ENCODE results near the gene OSBPL7. TPM values are rescaled to one million over a fixed set of nuclear protein-coding genes. Genes with fewer than 3 reads are reported as not detected.

OSBPL7 gene
- total RNA-seq, 1 donor from 2014 or later = 30.0 TPM

GRCh38 chr17:47804461-47804860 is 17.1 kb downstream of the OSBPL7 start:
- TF ChIP-seq CTCF (IDR thresholded peaks at IDR 0.05; ENCODE audit: partially characterized antibody, unreplicated experiment) = no peak
- Mint-ChIP-seq H3K4me1 (ENCODE audit: low read depth, unreplicated experiment) (no peaks in the 10 kb centered on the region), H3K27me3 (ENCODE audit: unreplicated experiment) (peaks cover 5% of the 10 kb centered on the region), H3K36me3 (ENCODE audit: unreplicated experiment) (no peaks in the 10 kb centered on the region), H3K4me3 (ENCODE audit: unreplicated experiment) (no peak overlapping the region), H3K9me3 (ENCODE audit: unreplicated experiment) (peaks cover 2% of the 10 kb centered on the region), H3K27ac (ENCODE audit: unreplicated experiment) (no peak overlapping the region)
- DNase-seq = no peak

- Mint-ChIP-seq H3K27me3 (ENCODE audit: unreplicated experiment) (peaks cover 5% of the 10 kb centered on the region), H3K4me3 (ENCODE audit: unreplicated experiment) (no peak overlapping the region)
These were observed 17.8 kb downstream of the OSBPL7 start for GRCh38 chr17:47803751-47804150.

GRCh38 chr17:47803201-47803600 is 18.4 kb downstream of the OSBPL7 start:
- Mint-ChIP-seq H3K4me1 (ENCODE audit: low read depth, unreplicated experiment) (no peaks in the 10 kb centered on the region), H3K27ac (ENCODE audit: unreplicated experiment) (no peak overlapping the region), H3K9me3 (ENCODE audit: unreplicated experiment) (peaks cover 2% of the 10 kb centered on the region), H3K36me3 (ENCODE audit: unreplicated experiment) (no peaks in the 10 kb centered on the region), H3K4me3 (ENCODE audit: unreplicated experiment) (no peak overlapping the region), H3K27me3 (ENCODE audit: unreplicated experiment) (peaks cover 5% of the 10 kb centered on the region)
- DNase-seq = no peak
- TF ChIP-seq CTCF (IDR thresholded peaks at IDR 0.05; ENCODE audit: partially characterized antibody, unreplicated experiment) = no peak

More at GRCh38 chr17:47803751-47804150, 17.8 kb downstream of the OSBPL7 start:
- Mint-ChIP-seq H3K27ac (ENCODE audit: unreplicated experiment) (no peak overlapping the region), H3K4me1 (ENCODE audit: low read depth, unreplicated experiment) (no peaks in the 10 kb centered on the region), H3K36me3 (ENCODE audit: unreplicated experiment) (no peaks in the 10 kb centered on the region), H3K9me3 (ENCODE audit: unreplicated experiment) (peaks cover 2% of the 10 kb centered on the region)
- no peak for TF ChIP-seq CTCF (IDR thresholded peaks at IDR 0.05; ENCODE audit: partially characterized antibody, unreplicated experiment)
- DNase-seq = no peak

GRCh38 chr17:47802341-47803022 is 19.1 kb downstream of the OSBPL7 start:
- H3K4me3 Mint-ChIP-seq (ENCODE audit: unreplicated experiment) = no peak overlapping the region
- peaks cover 5% of the 10 kb centered on the region for H3K27me3 Mint-ChIP-seq (ENCODE audit: unreplicated experiment)
- H3K36me3 Mint-ChIP-seq (ENCODE audit: unreplicated experiment) = no peaks in the 10 kb centered on the region
- DNase-seq = peak; percentile 70
- no peaks in the 10 kb centered on the region for H3K4me1 Mint-ChIP-seq (ENCODE audit: low read depth, unreplicated experiment)
- peak; percentile 56 for TF ChIP-seq CTCF (IDR thresholded peaks at IDR 0.05; ENCODE audit: partially characterized antibody, unreplicated experiment)
- H3K9me3 Mint-ChIP-seq (ENCODE audit: unreplicated experiment) = peaks cover 2% of the 10 kb centered on the region
- no peak overlapping the region for H3K27ac Mint-ChIP-seq (ENCODE audit: unreplicated experiment)

GRCh38 chr17:47801906-47802305 is 19.7 kb downstream of the OSBPL7 start:
- no peak for TF ChIP-seq CTCF (IDR thresholded peaks at IDR 0.05; ENCODE audit: partially characterized antibody, unreplicated experiment)
- Mint-ChIP-seq H3K4me1 (ENCODE audit: low read depth, unreplicated experiment) (no peaks in the 10 kb centered on the region), H3K4me3 (ENCODE audit: unreplicated experiment) (no peak overlapping the region), H3K27ac (ENCODE audit: unreplicated experiment) (no peak overlapping the region), H3K9me3 (ENCODE audit: unreplicated experiment) (peaks cover 2% of the 10 kb centered on the region), H3K27me3 (ENCODE audit: unreplicated experiment) (peaks cover 3% of the 10 kb centered on the region), H3K36me3 (ENCODE audit: unreplicated experiment) (no peaks in the 10 kb centered on the region)
- DNase-seq = no peak
